Skin of body (tissue), 2 donors: ENCODE data around the gene KIAA0232. TPM values are rescaled to one million over a fixed set of nuclear protein-coding genes. Genes with fewer than 3 reads are reported as not detected.
"Not testable (repeated sequence)": the region's sequence is repeated elsewhere in the genome, so short reads cannot be mapped to it uniquely, and the experiment has no call there.

Experiments
- DNase-seq: peaks from one replicate; lab custom pipeline; 2025; lab: John Stamatoyannopoulos, UW
- total RNA-seq: library from RNA; depleted of rRNA; stranded (reverse); fragments of >200 nt; gene quantifications from one replicate; pipeline ENCODE4 v1.2.3, GENCODE V29; 2014

The KIAA0232 gene
- total RNA-seq, 1 donor from 2014 or later: 26.8 TPM

GRCh38 chr4:6878451-6879059, 96.0 kb downstream of the KIAA0232 start:
- DNase-seq: no peak

GRCh38 chr4:6880691-6881090, 98.2 kb downstream of the KIAA0232 start:
- no peak for DNase-seq

DNA sequence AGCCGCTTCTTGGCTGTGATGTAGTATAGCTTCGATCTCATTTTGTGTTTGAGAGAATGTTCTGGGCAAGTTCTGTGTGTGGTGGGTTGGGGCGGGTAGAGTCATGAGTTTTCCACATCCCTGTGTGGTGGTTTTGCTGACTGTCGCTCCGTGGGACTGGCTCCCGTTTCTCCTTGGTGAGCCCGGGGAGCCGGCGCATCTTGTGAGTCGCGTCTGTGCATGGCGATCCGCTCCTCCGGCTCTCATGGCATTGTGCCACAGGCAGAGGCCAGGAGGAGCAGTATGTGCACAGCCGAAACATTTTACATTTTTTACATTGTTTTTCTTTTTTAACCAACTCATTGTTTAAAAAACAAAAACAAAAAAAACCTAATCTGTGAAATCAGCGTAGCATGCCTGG, 99.4 kb downstream of the KIAA0232 start:
- DNase-seq: no peak

GRCh38 chr4:6884341-6884870, 101.9 kb downstream of the KIAA0232 start:
- DNase-seq: no peak

- DNase-seq: no peak
Observed at GRCh38 chr4:6885953-6886557, 103.5 kb downstream of the KIAA0232 start.

DNA sequence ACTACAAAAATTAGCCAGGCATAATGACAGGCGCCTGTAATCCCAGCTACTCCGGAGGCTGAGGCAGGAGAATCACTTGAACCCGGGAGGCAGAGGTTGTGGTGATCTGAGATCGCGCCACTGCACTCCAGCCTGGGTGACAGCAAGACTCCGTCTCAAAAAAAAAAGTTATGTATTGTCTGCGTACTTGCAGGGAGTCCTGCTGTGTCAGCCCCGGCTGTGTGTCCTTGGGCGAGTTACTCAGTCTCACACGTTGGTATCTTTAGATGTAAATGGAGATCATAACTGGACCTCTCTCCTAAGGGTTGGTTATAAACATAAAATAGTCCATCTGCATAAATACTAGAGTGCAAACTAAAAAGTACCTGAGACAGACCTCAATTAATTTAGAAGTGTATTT, 104.4 kb downstream of the KIAA0232 start:
- no peak for DNase-seq

- no peak for DNase-seq
Observed at GRCh38 chr4:6887591-6888371, 105.3 kb downstream of the KIAA0232 start.

DNA sequence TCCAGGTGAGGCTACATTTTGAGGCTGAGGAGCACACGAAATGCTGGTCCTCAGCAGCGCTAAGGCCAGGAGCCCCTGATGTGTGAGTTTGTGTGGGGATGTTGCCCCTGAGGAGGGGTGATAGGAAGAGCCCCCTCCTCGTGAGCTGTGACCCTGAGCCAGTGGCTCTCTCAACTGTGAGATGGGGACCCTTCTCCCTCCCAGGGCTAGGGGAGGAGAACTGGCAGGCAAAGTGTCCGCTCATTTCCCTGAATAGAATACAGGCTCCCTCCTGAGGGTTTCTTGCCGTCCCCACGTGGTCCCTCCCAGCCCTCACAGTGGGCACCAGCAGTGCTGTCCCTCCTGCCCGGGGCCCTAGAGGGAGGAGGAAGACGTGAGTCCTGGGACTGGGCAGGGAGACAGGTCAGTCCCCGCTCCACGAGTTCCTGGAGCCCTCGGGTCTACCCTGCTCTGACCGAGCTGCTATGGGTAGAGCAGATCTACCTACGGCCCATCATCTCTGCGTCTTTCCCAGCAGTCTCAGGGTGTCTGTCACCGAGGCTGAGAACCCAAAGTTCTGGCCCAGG, 106.1 kb downstream of the KIAA0232 start:
- DNase-seq: no peak

- DNase-seq: no peak
Observed at GRCh38 chr4:6889101-6889735, 106.7 kb downstream of the KIAA0232 start.

DNA sequence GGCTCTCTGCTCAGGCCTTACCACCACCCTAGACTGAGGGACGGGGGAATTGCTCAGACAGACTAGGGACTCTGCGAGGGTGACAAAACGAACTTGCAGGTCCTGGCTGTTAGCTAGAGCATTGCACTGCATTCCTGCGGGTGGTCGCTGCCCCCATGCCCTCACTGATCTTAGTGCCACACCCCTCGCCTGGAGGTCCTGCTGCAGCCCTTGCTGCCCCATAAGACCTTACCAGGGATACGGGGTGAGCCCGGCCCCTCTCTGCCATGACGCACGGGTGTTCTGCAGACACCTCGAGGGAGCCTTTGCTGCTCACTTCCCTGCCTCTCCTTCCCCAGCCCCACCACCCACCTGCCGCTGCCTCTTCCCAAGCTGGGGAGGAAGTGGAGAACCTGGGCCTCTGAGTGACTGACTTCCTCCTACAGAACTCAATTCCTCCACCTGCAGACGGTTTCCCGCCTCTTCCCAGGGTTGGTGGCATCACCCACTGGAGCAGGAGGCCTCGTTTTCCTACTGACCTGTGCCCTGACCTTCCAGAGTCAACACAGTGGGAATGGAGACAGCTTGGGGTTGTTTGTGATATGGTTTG, 107.3 kb downstream of the KIAA0232 start:
- no peak for DNase-seq

GRCh38 chr4:6890358-6890757, 107.8 kb downstream of the KIAA0232 start:
- no peak for DNase-seq

GRCh38 chr4:6890971-6891370, 108.4 kb downstream of the KIAA0232 start:
- DNase-seq: not testable (repeated sequence)

GRCh38 chr4:6891436-6892170, 109.1 kb downstream of the KIAA0232 start:
- DNase-seq: no peak

DNA sequence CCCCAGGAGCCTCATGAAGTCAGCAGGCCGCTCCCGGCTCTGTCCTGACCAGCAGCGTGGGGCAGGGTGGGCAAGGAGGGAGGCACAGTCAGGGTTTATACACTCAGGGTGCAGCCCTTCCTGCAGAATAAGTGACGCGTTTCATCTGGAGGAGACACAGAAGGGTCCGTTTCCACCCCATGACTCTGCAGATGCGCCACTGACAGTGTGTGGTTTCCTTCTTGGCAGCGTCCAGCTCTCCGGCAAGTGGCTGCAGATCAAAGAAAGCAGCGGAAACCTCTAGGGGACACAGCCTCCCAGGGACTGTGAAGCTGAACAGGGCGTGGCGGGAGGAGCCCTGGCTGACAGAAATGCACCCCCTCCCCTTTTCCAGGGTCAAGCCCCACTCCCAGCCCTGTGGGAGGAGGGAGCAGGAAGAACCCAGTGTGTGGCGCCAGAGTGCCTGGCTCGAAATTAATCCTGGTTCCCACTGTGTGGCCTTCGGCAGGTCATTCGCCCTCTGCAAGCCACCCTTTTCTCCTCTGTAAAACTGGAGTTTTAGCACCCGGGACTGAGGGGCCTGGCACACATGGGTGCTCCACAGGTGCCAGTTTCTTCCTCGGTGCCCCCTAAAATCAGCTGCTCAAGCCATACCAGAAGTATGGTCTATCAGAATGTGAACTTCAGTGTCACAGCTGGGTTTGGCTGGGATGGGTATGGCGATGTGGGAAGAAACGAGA, 109.8 kb downstream of the KIAA0232 start:
- no peak for DNase-seq

DNA sequence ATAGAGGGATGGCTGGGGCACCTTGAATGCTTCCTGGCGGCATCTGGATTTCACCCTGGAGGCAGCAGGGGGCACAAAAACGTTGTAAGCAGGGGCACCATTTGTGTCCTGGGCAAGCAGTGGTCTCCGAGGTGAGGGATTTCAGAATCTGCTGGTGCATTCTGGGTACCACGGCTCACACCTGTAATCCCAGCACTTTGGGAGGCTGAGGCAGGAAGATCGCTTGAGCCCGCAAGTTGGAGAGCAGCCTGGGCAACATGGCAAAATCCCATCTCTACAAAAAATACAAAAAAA, 110.3 kb downstream of the KIAA0232 start:
- no peak for DNase-seq

- DNase-seq: no peak
Observed at GRCh38 chr4:6893449-6894085, 111.0 kb downstream of the KIAA0232 start.

GRCh38 chr4:6894086-6894478, 111.6 kb downstream of the KIAA0232 start:
- no peak for DNase-seq

GRCh38 chr4:6894528-6895498, 112.3 kb downstream of the KIAA0232 start:
- DNase-seq: no peak
